HCT116 (cell line): ENCODE data around the gene EGLN3. TPM values are rescaled to one million over a fixed set of nuclear protein-coding genes. Genes with fewer than 3 reads are reported as not detected.
"Not testable (repeated sequence)": the region's sequence is repeated elsewhere in the genome, so short reads cannot be mapped to it uniquely, and the experiment has no call there.

Source experiments
- ATAC-seq: fragments of 200-7000 bp; cut with Tn5 transposase; 2 replicates; pipeline ENCODE4 v1.9.1; 2020; ENCODE audit warnings: mild to moderate bottlenecking, moderate library complexity
- BruUV-seq: library from RNA; stranded (reverse); fragments of 400-500 nt; replicated peaks from 2 replicates; lab custom pipeline; 2021; lab: Mats Ljungman, UMichigan
- CTCF ChIA-PET: fragments of 300-600 bp; sonication (Branson Sonifier 250); formaldehyde crosslinking; loops from one replicate; lab custom pipeline; 2021; ENCODE audit warnings: antibody characterized with exemption; lab: Charles Lee
- POLR2A ChIA-PET: fragments of 300-600, 350-600 bp; sonication (Branson Sonifier 250); formaldehyde crosslinking; loops from one replicate; lab custom pipeline; 2021; ENCODE audit warnings: antibody characterized with exemption; lab: Charles Lee
- RAD21 ChIA-PET, 2 experiments: fragments of 300-600 bp; sonication (Branson Sonifier 250); formaldehyde crosslinking; loops; one replicate each; lab custom pipeline; 2023; ENCODE audit warnings: low total read pairs in 2 of 2; ENCODE audit not compliant: uncharacterized antibody in 2 of 2, unreplicated experiment in 2 of 2, low non-redundant PET in 1 of 2; lab: Charles Lee
- DNase-seq: peaks from one replicate; pipeline ENCODE4 v3.0.0-alpha.2; 2010; ENCODE audit warnings: low read depth, low spot score
- H2AFZ ChIP-seq: fragments of 200-600 bp; shearing (Covaris generic), sonication (generic); 2 replicates; pipeline ENCODE4 v1.6.1; 2017; ENCODE audit warnings: low read depth, mixed run types, mixed read lengths, antibody characterized with exemption, low read length; ENCODE audit not compliant: poor library complexity, severe bottlenecking
- H3K27ac ChIP-seq: 2 replicates; pipeline ENCODE4 v1.5.1; 2012; ENCODE audit warnings: low read depth, low read length
- H3K27me3 ChIP-seq: fragments of 200-600 bp; sonication (generic); 2 replicates; pipeline ENCODE4 v1.6.1; 2016; ENCODE audit warnings: mixed run types, low read length, mixed read lengths; ENCODE audit not compliant: insufficient read depth
- H3K36me3 ChIP-seq, 2 experiments: fragments of 200-500 bp in 1 of 2; fragments of 200-600 bp in 1 of 2; sonication (Bioruptor generic) in 1 of 2; sonication (generic) in 1 of 2; 2 replicates each; pipeline versions ENCODE4 v1.5.1 to v1.6.1; 2014 to 2016; ENCODE audit warnings: low read length in 2 of 2, inconsistent platforms in 1 of 2, mixed read lengths in 1 of 2, mixed run types in 1 of 2; ENCODE audit not compliant: insufficient read depth in 2 of 2, control insufficient read depth in 1 of 2
- H3K4me1 ChIP-seq, 2 experiments: fragments of 200-600 bp in 1 of 2; sonication (generic) in 1 of 2; 2 replicates each; pipeline versions ENCODE4 v1.5.1 to v1.6.1; 2012 to 2017; ENCODE audit warnings: low read length in 2 of 2, inconsistent platforms in 1 of 2, mild to moderate bottlenecking in 1 of 2, mixed read lengths in 1 of 2, mixed run types in 1 of 2, moderate library complexity in 1 of 2; ENCODE audit not compliant: insufficient read depth in 2 of 2, control insufficient read depth in 1 of 2
- H3K4me2 ChIP-seq: fragments of 200-600 bp; sonication (generic); 2 replicates; pipeline ENCODE4 v1.6.1; 2017; ENCODE audit warnings: mixed run types, low read length, mixed read lengths
- H3K4me3 ChIP-seq, 2 experiments: fragments of 200-600 bp in 1 of 2; sonication (generic) in 1 of 2; replicated peaks in 1 of 2; 2 replicates each; pipeline ENCODE4 v1.5.1; 2011 to 2016; ENCODE audit warnings: low read length in 2 of 2, control low read depth in 1 of 2, low read depth in 1 of 2, mild to moderate bottlenecking in 1 of 2, mixed read lengths in 1 of 2, mixed run types in 1 of 2
- H3K79me2 ChIP-seq: fragments of 200-600 bp; sonication (generic); 2 replicates; pipeline ENCODE4 v1.6.1; 2017; ENCODE audit warnings: mild to moderate bottlenecking, mixed run types, low read length, moderate library complexity, mixed read lengths; ENCODE audit not compliant: insufficient read depth
- H3K9ac ChIP-seq: fragments of 200-600 bp; sonication (generic); 2 replicates; pipeline ENCODE4 v1.6.1; 2016; ENCODE audit warnings: low read length, mixed read lengths
- H3K9me2 ChIP-seq: fragments of 200-600 bp; sonication (generic), shearing (Covaris generic); 2 replicates; pipeline ENCODE4 v1.6.1; 2017; ENCODE audit warnings: mixed run types, mild to moderate bottlenecking, moderate library complexity; ENCODE audit not compliant: insufficient read depth
- H3K9me3 ChIP-seq, 2 experiments: fragments of 200-500 bp in 1 of 2; fragments of 200-600 bp in 1 of 2; sonication (Bioruptor generic) in 1 of 2; sonication (generic) in 1 of 2; 2 replicates each; pipeline ENCODE4 v1.6.1; 2014 to 2017; ENCODE audit warnings: low read length in 2 of 2, mixed read lengths in 2 of 2, inconsistent platforms in 1 of 2, low read depth in 1 of 2, mild to moderate bottlenecking in 1 of 2, mixed run types in 1 of 2, moderate library complexity in 1 of 2; ENCODE audit not compliant: control insufficient read depth in 1 of 2, insufficient read depth in 1 of 2
- H4K20me1 ChIP-seq: fragments of 200-600 bp; sonication (generic), shearing (Covaris generic); 2 replicates; pipeline ENCODE4 v1.6.1; 2017; ENCODE audit warnings: mixed run types, mild to moderate bottlenecking, moderate library complexity; ENCODE audit not compliant: insufficient read depth
- ATF3 ChIP-seq: IDR thresholded peaks from 2 replicates; pipeline ENCODE4 v1.6.1; 2012
- CEBPB ChIP-seq: IDR thresholded peaks from 2 replicates; pipeline ENCODE4 v1.6.1; 2012; ENCODE audit warnings: low read depth
- EZH2phosphoT487 ChIP-seq: fragments of 200-600 bp; IDR thresholded peaks from 2 replicates; pipeline ENCODE4 v1.6.1; 2018; ENCODE audit warnings: antibody characterized with exemption, borderline replicate concordance
- FOSL1 ChIP-seq: IDR thresholded peaks from 2 replicates; pipeline ENCODE4 v1.6.1; 2012; ENCODE audit warnings: low read depth
- JUND ChIP-seq: IDR thresholded peaks from 2 replicates; pipeline ENCODE4 v1.6.1; 2012
- MAX ChIP-seq: IDR thresholded peaks from 2 replicates; pipeline ENCODE4 v1.6.1; 2012
- REST ChIP-seq: IDR thresholded peaks from 2 replicates; pipeline ENCODE4 v1.6.1; 2012; ENCODE audit warnings: low read depth
- SRF ChIP-seq: IDR thresholded peaks from 2 replicates; pipeline ENCODE4 v1.6.1; 2012; ENCODE audit warnings: low read depth
- TCF7L2 ChIP-seq: IDR thresholded peaks from 2 replicates; pipeline ENCODE4 v1.7.0; 2011; ENCODE audit warnings: borderline replicate concordance, inconsistent platforms; ENCODE audit not compliant: insufficient read depth, insufficient read length; ENCODE audit errors: extremely low read depth
- ZFX ChIP-seq: fragments of 450-650 bp; IDR thresholded peaks from 2 replicates; pipeline ENCODE4 v1.6.1; 2017
- ZNF274 ChIP-seq: fragments of 200-500 bp; sonication (Bioruptor generic); IDR thresholded peaks from 2 replicates; pipeline ENCODE4 v1.6.1; 2014; ENCODE audit warnings: mild to moderate bottlenecking, low read depth, low read length, inconsistent platforms
- intact Hi-C: fragments of 100-400 bp; cut with micrococcal nuclease; formaldehyde crosslinking; loops from 2 replicates; pipeline ENCODE4 v1.10.0; 2022
- total RNA-seq: library from RNA; stranded (reverse); gene quantifications from one replicate; pipeline ENCODE4 v1.2.1, GENCODE V29; 2021; ENCODE audit not compliant: unreplicated experiment

Gene EGLN3
- total RNA-seq, 1 experiment from 2014 or later = 13.6 TPM

- TF ChIP-seq ATF3 (no peak), JUND (no peak), EZH2phosphoT487 (no peak)
Measured at GRCh38 chr14:33928895-33929294, 22.0 kb downstream of the EGLN3 start (continued).

- ChIA-PET CTCF (no interaction called here), RAD21 (no interaction called here), POLR2A (no interaction called here)
- H4K20me1 ChIP-seq = no peaks in the 10 kb centered on the region
- no peaks in the 10 kb centered on the region for H3K9me2 ChIP-seq
- no peaks in the 10 kb centered on the region for H3K9me3 ChIP-seq
- no peak overlapping the region for H2AFZ ChIP-seq
- no peaks in the 10 kb centered on the region for H3K4me1 ChIP-seq
- TF ChIP-seq CEBPB (no peak), TCF7L2 (no peak), MAX (no peak), SRF (no peak), JUND (no peak), ZNF274 (no peak), FOSL1 (no peak), REST (no peak), ZFX (no peak)
- no peak overlapping the region for H3K27ac ChIP-seq
- H3K36me3 ChIP-seq = 0 out of 4 replicates have a peak, but pooled peaks cover 0 to 4% of the 10 kb centered on the region in 2 experiments
- BruUV-seq = no TSS peak
- H3K4me3 ChIP-seq = no peak overlapping the region
- no peak overlapping the region for H3K4me2 ChIP-seq
- no peaks in the 10 kb centered on the region for H3K27me3 ChIP-seq
- intact Hi-C loops = no loop called here
- no peak overlapping the region for H3K9ac ChIP-seq
- ATAC-seq = no peak
- no peak for DNase-seq
- no peaks in the 10 kb centered on the region for H3K79me2 ChIP-seq
Measured at GRCh38 chr14:33927944-33928343, 22.9 kb downstream of the EGLN3 start.

GRCh38 chr14:33926967-33927366 is 23.9 kb downstream of the EGLN3 start:
- ATAC-seq = not testable (repeated sequence)

More at GRCh38 chr14:33926967-33927366, 23.9 kb downstream of the EGLN3 start:
- H3K4me3 ChIP-seq, H4K20me1 ChIP-seq, H3K27me3 ChIP-seq, BruUV-seq, POLR2A ChIA-PET, DNase-seq, H3K36me3 ChIP-seq, H3K9me2 ChIP-seq, CTCF ChIA-PET, RAD21 ChIA-PET, H3K4me1 ChIP-seq, H2AFZ ChIP-seq, H3K4me2 ChIP-seq, intact Hi-C loops, H3K9ac ChIP-seq, H3K27ac ChIP-seq, H3K9me3 ChIP-seq, H3K79me2 ChIP-seq: not testable (repeated sequence)
